ENCODE results near the gene RBM5.

RBM5 gene

DNA sequence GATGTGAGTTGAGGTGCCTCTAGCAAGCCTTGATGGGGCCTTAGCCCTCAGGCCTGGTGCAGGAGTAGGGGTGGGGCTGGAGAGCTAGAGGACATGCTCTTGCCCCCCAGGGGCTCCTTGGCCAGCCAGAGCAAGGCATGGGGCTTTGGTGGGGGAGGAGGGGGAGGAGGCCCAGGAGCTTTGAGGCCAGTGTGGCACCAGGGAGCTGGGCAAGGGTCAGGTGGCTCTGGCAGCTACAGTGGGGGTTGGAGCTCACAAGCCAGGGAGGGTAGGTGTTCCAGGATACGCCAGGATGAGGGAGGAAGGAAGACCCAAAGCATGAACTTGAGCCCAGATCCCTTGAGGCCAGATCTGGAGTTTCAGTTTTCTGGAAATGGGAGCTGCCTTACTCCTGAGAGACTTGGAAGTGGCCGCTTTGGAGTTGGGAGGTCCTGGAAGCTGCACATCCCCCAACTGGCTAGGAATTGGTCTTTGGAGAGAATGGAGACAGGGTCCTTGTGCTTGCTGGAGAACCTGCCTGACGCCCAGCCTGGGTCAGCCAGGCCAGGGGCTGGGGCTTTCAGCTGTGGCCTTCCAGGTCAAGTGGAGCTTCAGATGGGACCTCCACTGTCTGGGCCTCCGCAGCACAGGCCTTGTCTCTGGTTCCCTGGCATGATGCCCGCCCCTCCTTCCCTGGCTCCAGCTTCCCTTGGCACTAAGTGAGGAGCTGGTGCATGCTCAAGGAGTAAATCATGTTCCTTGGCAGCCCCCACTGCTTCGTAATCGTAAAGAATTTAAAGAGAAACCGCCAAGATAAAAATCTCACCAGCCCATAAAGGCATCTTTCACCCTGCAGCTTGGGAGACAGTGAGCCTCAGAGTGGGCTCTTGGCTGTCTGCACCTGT is 75.1 kb downstream of the RBM5 start:
- DNase-seq (ENCODE audit: low spot score): no peak

DNA sequence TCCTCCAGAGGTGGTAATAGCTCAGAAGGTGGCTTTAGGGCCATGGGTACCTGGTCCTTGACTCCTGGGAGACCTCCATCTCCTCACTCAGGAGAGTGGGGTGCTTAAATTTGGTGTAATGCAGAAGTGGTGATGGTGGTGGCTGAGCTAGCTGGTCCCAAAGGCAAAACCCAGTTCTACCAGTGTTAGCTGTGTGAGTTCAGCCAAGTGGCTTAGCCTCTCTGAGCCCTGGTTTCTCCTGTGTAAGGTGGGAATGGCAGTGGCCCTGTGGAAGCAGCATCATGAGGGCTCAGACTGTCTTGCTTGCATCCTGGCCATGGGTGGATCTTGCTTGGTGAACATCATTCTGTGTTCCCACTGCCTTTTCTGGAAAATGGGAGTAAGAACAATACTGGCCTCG is 75.8 kb downstream of the RBM5 start:
- no peak for DNase-seq (ENCODE audit: low spot score)
- TF ChIP-seq, protein P1, sequence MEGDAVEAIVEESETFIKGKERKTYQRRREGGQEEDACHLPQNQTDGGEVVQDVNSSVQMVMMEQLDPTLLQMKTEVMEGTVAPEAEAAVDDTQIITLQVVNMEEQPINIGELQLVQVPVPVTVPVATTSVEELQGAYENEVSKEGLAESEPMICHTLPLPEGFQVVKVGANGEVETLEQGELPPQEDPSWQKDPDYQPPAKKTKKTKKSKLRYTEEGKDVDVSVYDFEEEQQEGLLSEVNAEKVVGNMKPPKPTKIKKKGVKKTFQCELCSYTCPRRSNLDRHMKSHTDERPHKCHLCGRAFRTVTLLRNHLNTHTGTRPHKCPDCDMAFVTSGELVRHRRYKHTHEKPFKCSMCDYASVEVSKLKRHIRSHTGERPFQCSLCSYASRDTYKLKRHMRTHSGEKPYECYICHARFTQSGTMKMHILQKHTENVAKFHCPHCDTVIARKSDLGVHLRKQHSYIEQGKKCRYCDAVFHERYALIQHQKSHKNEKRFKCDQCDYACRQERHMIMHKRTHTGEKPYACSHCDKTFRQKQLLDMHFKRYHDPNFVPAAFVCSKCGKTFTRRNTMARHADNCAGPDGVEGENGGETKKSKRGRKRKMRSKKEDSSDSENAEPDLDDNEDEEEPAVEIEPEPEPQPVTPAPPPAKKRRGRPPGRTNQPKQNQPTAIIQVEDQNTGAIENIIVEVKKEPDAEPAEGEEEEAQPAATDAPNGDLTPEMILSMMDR (IDR thresholded peaks at IDR 0.05; ENCODE audit: extremely low read depth, missing control alignments): no peak

More for the DNA sequence above, 75.1 kb downstream of the RBM5 start:
- TF ChIP-seq, protein P1 (IDR thresholded peaks at IDR 0.05; ENCODE audit: extremely low read depth, missing control alignments): no peak

GRCh38 chr3:50164984-50165909 is 76.5 kb downstream of the RBM5 start:
- DNase-seq (ENCODE audit: low spot score): no peak

DNA sequence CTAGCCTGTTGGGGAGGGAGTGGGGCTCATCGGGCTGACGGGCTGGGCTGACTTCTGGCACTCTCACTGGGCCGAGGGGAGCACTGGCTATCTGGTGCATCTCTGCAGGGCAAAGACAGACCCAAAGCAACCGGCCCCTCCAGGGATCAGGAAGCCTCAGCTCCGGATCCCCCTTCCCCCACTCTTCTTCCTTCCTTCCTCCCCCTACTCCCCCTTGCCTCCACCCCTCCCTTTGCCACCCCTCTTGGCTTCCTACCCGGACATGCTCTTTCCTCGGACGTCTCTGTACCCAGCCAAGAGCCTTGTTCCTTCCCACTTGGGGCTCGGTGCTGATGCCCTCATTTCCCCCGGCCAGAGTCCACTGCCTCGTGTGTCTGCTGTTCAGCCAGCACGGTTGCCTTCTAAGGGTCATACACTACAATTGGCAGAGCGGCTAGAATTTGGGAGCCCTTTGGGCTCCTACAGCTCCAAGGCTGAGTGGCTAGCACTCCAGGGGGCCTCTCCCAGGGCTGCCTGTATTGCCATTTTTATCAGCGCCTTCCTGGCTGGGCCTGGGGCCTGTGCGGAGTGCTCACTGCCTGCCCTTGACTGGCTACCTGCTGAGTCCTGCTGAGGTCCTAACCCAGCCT is 77.3 kb downstream of the RBM5 start:
- TF ChIP-seq, protein P1 (IDR thresholded peaks at IDR 0.05; ENCODE audit: extremely low read depth, missing control alignments): no peak
- no peak for DNase-seq (ENCODE audit: low spot score)

More at GRCh38 chr3:50164984-50165909, 76.5 kb downstream of the RBM5 start:
- TF ChIP-seq, protein P1 (IDR thresholded peaks at IDR 0.05; ENCODE audit: extremely low read depth, missing control alignments): no peak

- TF ChIP-seq, protein P1 (IDR thresholded peaks at IDR 0.05; ENCODE audit: extremely low read depth, missing control alignments): no peak
- no peak for DNase-seq (ENCODE audit: low spot score)
These were observed 77.9 kb downstream of the RBM5 start for GRCh38 chr3:50166620-50167019.

GRCh38 chr3:50167069-50167840 is 78.5 kb downstream of the RBM5 start:
- DNase-seq (ENCODE audit: low spot score): no peak
- TF ChIP-seq, protein P1 (IDR thresholded peaks at IDR 0.05; ENCODE audit: extremely low read depth, missing control alignments): no peak

All from GM20000 (cell line).